H1 (cell line): ENCODE results near the gene IL2RA. TPM values are rescaled to one million over a fixed set of nuclear protein-coding genes. Genes with fewer than 3 reads are reported as not detected.

Source experiments
- ASH2L ChIP-seq: fragments of 200-600, 300-600 bp; sonication (generic); IDR thresholded peaks from one replicate; pipeline ENCODE4 v1.7.1; 2017; ENCODE audit warnings: low read length
- BACH1 ChIP-seq: IDR thresholded peaks from 2 replicates; pipeline ENCODE4 v1.6.1; 2012; ENCODE audit warnings: low read length, improper control_type of control experiment
- CBX8 ChIP-seq: fragments of 300-800, 300-1000 bp; sonication (generic); IDR thresholded peaks from 2 replicates; pipeline ENCODE4 v1.7.1; 2016; ENCODE audit warnings: low read depth, low read length, borderline replicate concordance
- CREB1 ChIP-seq: IDR thresholded peaks from 2 replicates; pipeline ENCODE4 v1.6.1; 2012; ENCODE audit warnings: inconsistent platforms
- GTF2F1 ChIP-seq: IDR thresholded peaks from 2 replicates; pipeline ENCODE4 v1.6.1; 2012; ENCODE audit warnings: low read depth, low read length, improper control_type of control experiment, borderline replicate concordance
- PHF8 ChIP-seq: fragments of 200-600 bp; sonication (generic); conservative IDR thresholded peaks from 2 replicates; pipeline ENCODE4 v1.7.1; 2012; ENCODE audit warnings: low read depth, mild to moderate bottlenecking, inconsistent platforms, low read length, moderate library complexity
- RAD21 ChIP-seq, 2 experiments: IDR thresholded peaks in 1 of 2; conservative IDR thresholded peaks in 1 of 2; 2 replicates each; pipeline ENCODE4 v1.6.1; 2011; ENCODE audit warnings: low read depth in 2 of 2, low read length in 2 of 2, improper control_type of control experiment in 1 of 2, inconsistent platforms in 1 of 2, mild to moderate bottlenecking in 1 of 2, moderate library complexity in 1 of 2
- RXRA ChIP-seq: IDR thresholded peaks from 2 replicates; pipeline ENCODE4 v1.6.1; 2011; ENCODE audit warnings: low read depth, mild to moderate bottlenecking, low read length, moderate library complexity; ENCODE audit not compliant: insufficient read depth
- SRF ChIP-seq: IDR thresholded peaks from 2 replicates; pipeline ENCODE4 v1.6.1; 2011; ENCODE audit warnings: mild to moderate bottlenecking, low read depth, low read length, moderate library complexity
- TCF12 ChIP-seq: IDR thresholded peaks from 2 replicates; pipeline ENCODE4 v1.6.1; 2011; ENCODE audit warnings: low read depth, mild to moderate bottlenecking, low read length
- polyA plus RNA-seq, 7 experiments: library from polyadenylated mRNA; depleted of rRNA in 3 of 7; stranded (reverse) in 5 of 7; unstranded in 2 of 7; fragments of >200 nt in 5 of 7; fragments of 200-250 nt in 2 of 7; gene quantifications; 1 replicate in 5 of 7; 2 replicates in 1 of 7; 4 replicates in 1 of 7; pipeline versions ENCODE4 v1.2.1 to v1.2.3, GENCODE V29; 2011 to 2013; ENCODE audit warnings: missing spikeins in 2 of 7, mixed read lengths in 2 of 7
- total RNA-seq: library from RNA; stranded (reverse); fragmentation: NEBNext Ultra II Directional; extraction: Animal tissue kit (Norgen Biotek cat#: 25700); gene quantifications from 2 replicates; pipeline ENCODE4 v1.2.1, GENCODE V29; 2021
- TF ChIP-seq, protein P1 (sequence below): fragments of 300-600 bp; sonication (generic); IDR thresholded peaks from 2 replicates; pipeline ENCODE4 v1.7.1; 2012; ENCODE audit warnings: low read length, moderate library complexity, mild to moderate bottlenecking, inconsistent platforms; ENCODE audit not compliant: insufficient replicate concordance

Gene IL2RA
- total and polyA plus RNA-seq, 2 of the 8 experiments (the other 6 are each of a cell fraction or from before 2014, with no cell fraction given) = not detected

DNA sequence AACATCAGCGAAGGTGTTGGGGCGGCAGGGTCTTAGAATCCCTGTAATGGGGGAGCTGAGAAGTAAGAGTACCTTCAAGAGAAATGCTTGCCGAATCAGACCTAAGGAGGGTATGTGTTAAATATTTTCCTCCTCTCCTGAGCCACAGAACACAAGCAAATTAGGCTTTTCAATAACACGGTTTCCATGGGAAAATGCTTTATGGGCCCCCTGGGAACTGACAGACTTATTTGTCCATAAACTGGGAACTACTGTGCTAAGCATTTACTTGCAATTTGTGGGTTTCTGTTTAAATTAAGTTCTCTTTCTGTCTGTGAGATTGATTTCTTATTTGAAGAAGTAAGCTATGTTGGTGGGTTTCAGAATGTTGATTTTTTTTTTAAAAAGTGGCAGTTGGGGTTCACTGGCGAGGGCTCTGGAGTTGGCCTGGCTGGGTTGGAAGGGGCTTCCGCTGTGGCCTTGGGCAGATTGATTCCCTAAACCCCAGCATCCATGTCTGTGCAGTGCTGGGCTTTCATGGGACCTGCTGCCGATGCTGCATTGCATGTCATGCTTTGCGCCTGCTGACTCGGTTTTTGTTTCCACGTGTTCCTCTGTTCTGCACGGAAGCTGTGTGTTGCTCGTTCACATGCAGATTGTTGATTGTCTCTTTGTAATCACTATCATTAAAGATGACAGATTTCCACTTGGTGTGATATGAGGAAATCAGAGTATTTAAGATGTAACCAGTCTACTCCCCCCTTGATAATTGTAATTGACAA lies 33.8 kb upstream of the IL2RA start (continued):
- TF ChIP-seq, protein P1, sequence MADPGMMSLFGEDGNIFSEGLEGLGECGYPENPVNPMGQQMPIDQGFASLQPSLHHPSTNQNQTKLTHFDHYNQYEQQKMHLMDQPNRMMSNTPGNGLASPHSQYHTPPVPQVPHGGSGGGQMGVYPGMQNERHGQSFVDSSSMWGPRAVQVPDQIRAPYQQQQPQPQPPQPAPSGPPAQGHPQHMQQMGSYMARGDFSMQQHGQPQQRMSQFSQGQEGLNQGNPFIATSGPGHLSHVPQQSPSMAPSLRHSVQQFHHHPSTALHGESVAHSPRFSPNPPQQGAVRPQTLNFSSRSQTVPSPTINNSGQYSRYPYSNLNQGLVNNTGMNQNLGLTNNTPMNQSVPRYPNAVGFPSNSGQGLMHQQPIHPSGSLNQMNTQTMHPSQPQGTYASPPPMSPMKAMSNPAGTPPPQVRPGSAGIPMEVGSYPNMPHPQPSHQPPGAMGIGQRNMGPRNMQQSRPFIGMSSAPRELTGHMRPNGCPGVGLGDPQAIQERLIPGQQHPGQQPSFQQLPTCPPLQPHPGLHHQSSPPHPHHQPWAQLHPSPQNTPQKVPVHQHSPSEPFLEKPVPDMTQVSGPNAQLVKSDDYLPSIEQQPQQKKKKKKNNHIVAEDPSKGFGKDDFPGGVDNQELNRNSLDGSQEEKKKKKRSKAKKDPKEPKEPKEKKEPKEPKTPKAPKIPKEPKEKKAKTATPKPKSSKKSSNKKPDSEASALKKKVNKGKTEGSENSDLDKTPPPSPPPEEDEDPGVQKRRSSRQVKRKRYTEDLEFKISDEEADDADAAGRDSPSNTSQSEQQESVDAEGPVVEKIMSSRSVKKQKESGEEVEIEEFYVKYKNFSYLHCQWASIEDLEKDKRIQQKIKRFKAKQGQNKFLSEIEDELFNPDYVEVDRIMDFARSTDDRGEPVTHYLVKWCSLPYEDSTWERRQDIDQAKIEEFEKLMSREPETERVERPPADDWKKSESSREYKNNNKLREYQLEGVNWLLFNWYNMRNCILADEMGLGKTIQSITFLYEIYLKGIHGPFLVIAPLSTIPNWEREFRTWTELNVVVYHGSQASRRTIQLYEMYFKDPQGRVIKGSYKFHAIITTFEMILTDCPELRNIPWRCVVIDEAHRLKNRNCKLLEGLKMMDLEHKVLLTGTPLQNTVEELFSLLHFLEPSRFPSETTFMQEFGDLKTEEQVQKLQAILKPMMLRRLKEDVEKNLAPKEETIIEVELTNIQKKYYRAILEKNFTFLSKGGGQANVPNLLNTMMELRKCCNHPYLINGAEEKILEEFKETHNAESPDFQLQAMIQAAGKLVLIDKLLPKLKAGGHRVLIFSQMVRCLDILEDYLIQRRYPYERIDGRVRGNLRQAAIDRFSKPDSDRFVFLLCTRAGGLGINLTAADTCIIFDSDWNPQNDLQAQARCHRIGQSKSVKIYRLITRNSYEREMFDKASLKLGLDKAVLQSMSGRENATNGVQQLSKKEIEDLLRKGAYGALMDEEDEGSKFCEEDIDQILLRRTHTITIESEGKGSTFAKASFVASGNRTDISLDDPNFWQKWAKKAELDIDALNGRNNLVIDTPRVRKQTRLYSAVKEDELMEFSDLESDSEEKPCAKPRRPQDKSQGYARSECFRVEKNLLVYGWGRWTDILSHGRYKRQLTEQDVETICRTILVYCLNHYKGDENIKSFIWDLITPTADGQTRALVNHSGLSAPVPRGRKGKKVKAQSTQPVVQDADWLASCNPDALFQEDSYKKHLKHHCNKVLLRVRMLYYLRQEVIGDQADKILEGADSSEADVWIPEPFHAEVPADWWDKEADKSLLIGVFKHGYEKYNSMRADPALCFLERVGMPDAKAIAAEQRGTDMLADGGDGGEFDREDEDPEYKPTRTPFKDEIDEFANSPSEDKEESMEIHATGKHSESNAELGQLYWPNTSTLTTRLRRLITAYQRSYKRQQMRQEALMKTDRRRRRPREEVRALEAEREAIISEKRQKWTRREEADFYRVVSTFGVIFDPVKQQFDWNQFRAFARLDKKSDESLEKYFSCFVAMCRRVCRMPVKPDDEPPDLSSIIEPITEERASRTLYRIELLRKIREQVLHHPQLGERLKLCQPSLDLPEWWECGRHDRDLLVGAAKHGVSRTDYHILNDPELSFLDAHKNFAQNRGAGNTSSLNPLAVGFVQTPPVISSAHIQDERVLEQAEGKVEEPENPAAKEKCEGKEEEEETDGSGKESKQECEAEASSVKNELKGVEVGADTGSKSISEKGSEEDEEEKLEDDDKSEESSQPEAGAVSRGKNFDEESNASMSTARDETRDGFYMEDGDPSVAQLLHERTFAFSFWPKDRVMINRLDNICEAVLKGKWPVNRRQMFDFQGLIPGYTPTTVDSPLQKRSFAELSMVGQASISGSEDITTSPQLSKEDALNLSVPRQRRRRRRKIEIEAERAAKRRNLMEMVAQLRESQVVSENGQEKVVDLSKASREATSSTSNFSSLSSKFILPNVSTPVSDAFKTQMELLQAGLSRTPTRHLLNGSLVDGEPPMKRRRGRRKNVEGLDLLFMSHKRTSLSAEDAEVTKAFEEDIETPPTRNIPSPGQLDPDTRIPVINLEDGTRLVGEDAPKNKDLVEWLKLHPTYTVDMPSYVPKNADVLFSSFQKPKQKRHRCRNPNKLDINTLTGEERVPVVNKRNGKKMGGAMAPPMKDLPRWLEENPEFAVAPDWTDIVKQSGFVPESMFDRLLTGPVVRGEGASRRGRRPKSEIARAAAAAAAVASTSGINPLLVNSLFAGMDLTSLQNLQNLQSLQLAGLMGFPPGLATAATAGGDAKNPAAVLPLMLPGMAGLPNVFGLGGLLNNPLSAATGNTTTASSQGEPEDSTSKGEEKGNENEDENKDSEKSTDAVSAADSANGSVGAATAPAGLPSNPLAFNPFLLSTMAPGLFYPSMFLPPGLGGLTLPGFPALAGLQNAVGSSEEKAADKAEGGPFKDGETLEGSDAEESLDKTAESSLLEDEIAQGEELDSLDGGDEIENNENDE = no peak
- TF ChIP-seq RAD21 (IDR thresholded peaks at IDR 0.05 in 1 of 2, conservative IDR thresholded peaks at IDR 0.05 in 1 of 2; ENCODE audit: low read depth in 2 of 2, low read length in 2 of 2) (no peak), PHF8 (no peak), ASH2L (no peak), BACH1 (no peak), TCF12 (no peak), GTF2F1 (no peak), CBX8 (no peak), RXRA (no peak), SRF (no peak), CREB1 (no peak)
